ENCODE results near the gene LRPAP1. TPM values are rescaled to one million over a fixed set of nuclear protein-coding genes. Genes with fewer than 3 reads are reported as not detected.
"Not testable (repeated sequence)": the region's sequence is repeated elsewhere in the genome, so short reads cannot be mapped to it uniquely, and the experiment has no call there.

LRPAP1 gene
- total RNA-seq, 1 experiment from 2014 or later = 109 TPM

DNA sequence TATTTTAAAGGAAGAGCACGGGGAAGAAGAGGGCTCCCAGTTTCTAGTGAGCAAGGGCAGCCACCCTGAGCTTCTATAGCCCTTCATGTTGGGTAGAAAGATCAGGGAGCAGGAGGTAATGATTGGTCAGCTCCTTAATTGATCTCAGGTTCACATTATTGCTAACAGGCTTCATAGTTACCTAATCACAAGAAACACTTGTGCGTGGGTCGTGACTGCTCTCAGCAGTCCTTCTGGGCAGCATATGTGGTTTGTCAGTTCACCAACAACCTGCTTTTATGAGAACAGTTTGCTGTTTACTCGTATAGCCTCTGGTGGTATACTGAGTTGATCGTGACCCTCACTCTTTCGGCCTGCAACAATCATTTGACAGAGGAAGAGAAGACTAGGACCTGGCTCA, 73.9 kb downstream of the LRPAP1 start:
- intact Hi-C loops (cut with micrococcal nuclease) = no loop called here
- ChIA-PET POLR2A (no interaction called here), RAD21 (ENCODE audit: low non-redundant PET in 1 of 2, low total read pairs in 2 of 2, uncharacterized antibody in 2 of 2, unreplicated experiment in 2 of 2) (no interaction called here), CTCF (no interaction called here)
- no peak overlapping the region for H3K4me3 ChIP-seq (replicated peaks in 1 of 2; ENCODE audit: low read depth in 1 of 2, low read length in 2 of 2)
- no peak overlapping the region for H3K27ac ChIP-seq (ENCODE audit: low read depth, low read length)
- no peaks in the 10 kb centered on the region for H3K9me3 ChIP-seq (ENCODE audit: control insufficient read depth in 1 of 2, insufficient read depth in 1 of 2, low read depth in 1 of 2, low read length in 2 of 2)
- H4K20me1 ChIP-seq (ENCODE audit: insufficient read depth) = no peaks in the 10 kb centered on the region
- H3K9me2 ChIP-seq (ENCODE audit: insufficient read depth) = no peaks in the 10 kb centered on the region
- H3K4me2 ChIP-seq (ENCODE audit: low read length) = no peak overlapping the region
- no peak for TF ChIP-seq SP1 (IDR thresholded peaks at IDR 0.05; ENCODE audit: low read depth)
- TF ChIP-seq, protein P1, sequence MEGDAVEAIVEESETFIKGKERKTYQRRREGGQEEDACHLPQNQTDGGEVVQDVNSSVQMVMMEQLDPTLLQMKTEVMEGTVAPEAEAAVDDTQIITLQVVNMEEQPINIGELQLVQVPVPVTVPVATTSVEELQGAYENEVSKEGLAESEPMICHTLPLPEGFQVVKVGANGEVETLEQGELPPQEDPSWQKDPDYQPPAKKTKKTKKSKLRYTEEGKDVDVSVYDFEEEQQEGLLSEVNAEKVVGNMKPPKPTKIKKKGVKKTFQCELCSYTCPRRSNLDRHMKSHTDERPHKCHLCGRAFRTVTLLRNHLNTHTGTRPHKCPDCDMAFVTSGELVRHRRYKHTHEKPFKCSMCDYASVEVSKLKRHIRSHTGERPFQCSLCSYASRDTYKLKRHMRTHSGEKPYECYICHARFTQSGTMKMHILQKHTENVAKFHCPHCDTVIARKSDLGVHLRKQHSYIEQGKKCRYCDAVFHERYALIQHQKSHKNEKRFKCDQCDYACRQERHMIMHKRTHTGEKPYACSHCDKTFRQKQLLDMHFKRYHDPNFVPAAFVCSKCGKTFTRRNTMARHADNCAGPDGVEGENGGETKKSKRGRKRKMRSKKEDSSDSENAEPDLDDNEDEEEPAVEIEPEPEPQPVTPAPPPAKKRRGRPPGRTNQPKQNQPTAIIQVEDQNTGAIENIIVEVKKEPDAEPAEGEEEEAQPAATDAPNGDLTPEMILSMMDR (IDR thresholded peaks at IDR 0.05 in 2 of 3, conservative IDR thresholded peaks at IDR 0.05 in 1 of 3; ENCODE audit: borderline replicate concordance in 1 of 3, insufficient read depth in 1 of 3, low read depth in 2 of 3, low read length in 2 of 3) = no peak
- TF ChIP-seq, protein P2, sequence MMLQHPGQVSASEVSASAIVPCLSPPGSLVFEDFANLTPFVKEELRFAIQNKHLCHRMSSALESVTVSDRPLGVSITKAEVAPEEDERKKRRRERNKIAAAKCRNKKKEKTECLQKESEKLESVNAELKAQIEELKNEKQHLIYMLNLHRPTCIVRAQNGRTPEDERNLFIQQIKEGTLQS (IDR thresholded peaks at IDR 0.05) = no peak
- no peak for TF ChIP-seq SRF (IDR thresholded peaks at IDR 0.05; ENCODE audit: low read depth)
- no peak for TF ChIP-seq RAD21 (IDR thresholded peaks at IDR 0.05; ENCODE audit: low read depth)
- TF ChIP-seq CBX3 (IDR thresholded peaks at IDR 0.05; ENCODE audit: low read depth) = no peak
- TF ChIP-seq, protein P3, sequence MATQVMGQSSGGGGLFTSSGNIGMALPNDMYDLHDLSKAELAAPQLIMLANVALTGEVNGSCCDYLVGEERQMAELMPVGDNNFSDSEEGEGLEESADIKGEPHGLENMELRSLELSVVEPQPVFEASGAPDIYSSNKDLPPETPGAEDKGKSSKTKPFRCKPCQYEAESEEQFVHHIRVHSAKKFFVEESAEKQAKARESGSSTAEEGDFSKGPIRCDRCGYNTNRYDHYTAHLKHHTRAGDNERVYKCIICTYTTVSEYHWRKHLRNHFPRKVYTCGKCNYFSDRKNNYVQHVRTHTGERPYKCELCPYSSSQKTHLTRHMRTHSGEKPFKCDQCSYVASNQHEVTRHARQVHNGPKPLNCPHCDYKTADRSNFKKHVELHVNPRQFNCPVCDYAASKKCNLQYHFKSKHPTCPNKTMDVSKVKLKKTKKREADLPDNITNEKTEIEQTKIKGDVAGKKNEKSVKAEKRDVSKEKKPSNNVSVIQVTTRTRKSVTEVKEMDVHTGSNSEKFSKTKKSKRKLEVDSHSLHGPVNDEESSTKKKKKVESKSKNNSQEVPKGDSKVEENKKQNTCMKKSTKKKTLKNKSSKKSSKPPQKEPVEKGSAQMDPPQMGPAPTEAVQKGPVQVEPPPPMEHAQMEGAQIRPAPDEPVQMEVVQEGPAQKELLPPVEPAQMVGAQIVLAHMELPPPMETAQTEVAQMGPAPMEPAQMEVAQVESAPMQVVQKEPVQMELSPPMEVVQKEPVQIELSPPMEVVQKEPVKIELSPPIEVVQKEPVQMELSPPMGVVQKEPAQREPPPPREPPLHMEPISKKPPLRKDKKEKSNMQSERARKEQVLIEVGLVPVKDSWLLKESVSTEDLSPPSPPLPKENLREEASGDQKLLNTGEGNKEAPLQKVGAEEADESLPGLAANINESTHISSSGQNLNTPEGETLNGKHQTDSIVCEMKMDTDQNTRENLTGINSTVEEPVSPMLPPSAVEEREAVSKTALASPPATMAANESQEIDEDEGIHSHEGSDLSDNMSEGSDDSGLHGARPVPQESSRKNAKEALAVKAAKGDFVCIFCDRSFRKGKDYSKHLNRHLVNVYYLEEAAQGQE (IDR thresholded peaks at IDR 0.05; ENCODE audit: low read depth) = no peak
- TF ChIP-seq EZH2 (IDR thresholded peaks at IDR 0.05) = no peak
- TF ChIP-seq SIN3A (IDR thresholded peaks at IDR 0.05; ENCODE audit: low read depth) = no peak
- no peak for TF ChIP-seq ELF1 (IDR thresholded peaks at IDR 0.05; ENCODE audit: borderline replicate concordance, low read depth)
- TF ChIP-seq EZH2phosphoT487 (IDR thresholded peaks at IDR 0.05; ENCODE audit: borderline replicate concordance) = no peak
- TF ChIP-seq, protein P4, sequence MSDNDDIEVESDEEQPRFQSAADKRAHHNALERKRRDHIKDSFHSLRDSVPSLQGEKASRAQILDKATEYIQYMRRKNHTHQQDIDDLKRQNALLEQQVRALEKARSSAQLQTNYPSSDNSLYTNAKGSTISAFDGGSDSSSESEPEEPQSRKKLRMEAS (IDR thresholded peaks at IDR 0.05) = no peak
- no peak for TF ChIP-seq ZFX (IDR thresholded peaks at IDR 0.05)
- TF ChIP-seq, protein P5, sequence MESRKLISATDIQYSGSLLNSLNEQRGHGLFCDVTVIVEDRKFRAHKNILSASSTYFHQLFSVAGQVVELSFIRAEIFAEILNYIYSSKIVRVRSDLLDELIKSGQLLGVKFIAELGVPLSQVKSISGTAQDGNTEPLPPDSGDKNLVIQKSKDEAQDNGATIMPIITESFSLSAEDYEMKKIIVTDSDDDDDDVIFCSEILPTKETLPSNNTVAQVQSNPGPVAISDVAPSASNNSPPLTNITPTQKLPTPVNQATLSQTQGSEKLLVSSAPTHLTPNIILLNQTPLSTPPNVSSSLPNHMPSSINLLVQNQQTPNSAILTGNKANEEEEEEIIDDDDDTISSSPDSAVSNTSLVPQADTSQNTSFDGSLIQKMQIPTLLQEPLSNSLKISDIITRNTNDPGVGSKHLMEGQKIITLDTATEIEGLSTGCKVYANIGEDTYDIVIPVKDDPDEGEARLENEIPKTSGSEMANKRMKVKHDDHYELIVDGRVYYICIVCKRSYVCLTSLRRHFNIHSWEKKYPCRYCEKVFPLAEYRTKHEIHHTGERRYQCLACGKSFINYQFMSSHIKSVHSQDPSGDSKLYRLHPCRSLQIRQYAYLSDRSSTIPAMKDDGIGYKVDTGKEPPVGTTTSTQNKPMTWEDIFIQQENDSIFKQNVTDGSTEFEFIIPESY (IDR thresholded peaks at IDR 0.05; ENCODE audit: extremely low read depth, insufficient replicate concordance, low read length) = no peak
- no peak for TF ChIP-seq JUND (IDR thresholded peaks at IDR 0.05)
- no TSS peak for BruUV-seq (replicated peaks)
- H3K36me3 ChIP-seq (ENCODE audit: control insufficient read depth in 1 of 2, insufficient read depth in 2 of 2, low read length in 2 of 2) = no peaks in the 10 kb centered on the region
- H3K9ac ChIP-seq (ENCODE audit: low read length) = no peak overlapping the region
- DNase-seq (ENCODE audit: low read depth, low spot score) (no peak), ATAC-seq (no peak)
- H3K27me3 ChIP-seq (ENCODE audit: insufficient read depth, low read length) = no peaks in the 10 kb centered on the region
- no peaks in the 10 kb centered on the region for H3K79me2 ChIP-seq (ENCODE audit: insufficient read depth, low read length)
- peaks cover 4 to 7% of the 10 kb centered on the region in 2 experiments; a peak in 2 of 4 replicates for H3K4me1 ChIP-seq (ENCODE audit: control insufficient read depth in 1 of 2, insufficient read depth in 2 of 2, low read length in 2 of 2)
- no peak overlapping the region for H2AFZ ChIP-seq (ENCODE audit: low read depth, low read length, poor library complexity, severe bottlenecking)

DNA sequence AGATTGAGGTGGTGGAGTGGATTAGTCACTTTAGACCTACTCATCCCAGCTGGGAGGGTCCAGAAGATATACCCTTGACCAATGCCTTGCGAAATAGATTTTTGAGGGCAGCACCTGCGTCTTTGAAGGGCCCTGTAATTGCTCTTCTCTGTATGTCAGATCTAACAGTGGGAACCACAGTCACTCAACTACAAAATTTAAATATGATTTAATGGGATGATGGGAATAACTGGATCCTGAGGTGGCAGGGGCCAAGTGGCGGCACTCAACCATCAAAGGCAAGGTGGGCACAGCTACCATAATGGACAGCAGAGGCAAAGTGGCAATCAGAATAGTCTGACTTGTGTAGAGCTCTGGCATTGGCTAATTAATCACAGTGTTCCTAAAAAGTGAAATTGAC, 76.6 kb downstream of the LRPAP1 start:
- POLR2A ChIA-PET = not testable (repeated sequence)

More for the DNA sequence above, 76.6 kb downstream of the LRPAP1 start:
- H3K4me3 ChIP-seq (replicated peaks in 1 of 2; ENCODE audit: low read depth in 1 of 2, low read length in 2 of 2); H3K36me3 ChIP-seq (ENCODE audit: control insufficient read depth in 1 of 2, insufficient read depth in 2 of 2, low read length in 2 of 2); ATAC-seq; DNase-seq (ENCODE audit: low read depth, low spot score); H3K9ac ChIP-seq (ENCODE audit: low read length); intact Hi-C loops (cut with micrococcal nuclease); H3K9me2 ChIP-seq (ENCODE audit: insufficient read depth); H3K4me2 ChIP-seq (ENCODE audit: low read length); H4K20me1 ChIP-seq (ENCODE audit: insufficient read depth); CTCF ChIA-PET; H3K27ac ChIP-seq (ENCODE audit: low read depth, low read length); H3K27me3 ChIP-seq (ENCODE audit: insufficient read depth, low read length); H3K4me1 ChIP-seq (ENCODE audit: control insufficient read depth in 1 of 2, insufficient read depth in 2 of 2, low read length in 2 of 2); BruUV-seq (replicated peaks); H3K79me2 ChIP-seq (ENCODE audit: insufficient read depth, low read length); H2AFZ ChIP-seq (ENCODE audit: low read depth, low read length, poor library complexity, severe bottlenecking); H3K9me3 ChIP-seq (ENCODE audit: control insufficient read depth in 1 of 2, insufficient read depth in 1 of 2, low read depth in 1 of 2, low read length in 2 of 2); RAD21 ChIA-PET (ENCODE audit: low non-redundant PET in 1 of 2, low total read pairs in 2 of 2, uncharacterized antibody in 2 of 2, unreplicated experiment in 2 of 2): not testable (repeated sequence)

Data from HCT116 (cell line).